ENCODE data around the gene YWHAG. TPM values are rescaled to one million over a fixed set of nuclear protein-coding genes. Genes with fewer than 3 reads are reported as not detected.

YWHAG gene
- total and polyA plus RNA-seq, 2 of the 13 experiments (the other 11 are each of a cell fraction or from before 2014, with no cell fraction given): 36.9 to 67.5 TPM

DNA sequence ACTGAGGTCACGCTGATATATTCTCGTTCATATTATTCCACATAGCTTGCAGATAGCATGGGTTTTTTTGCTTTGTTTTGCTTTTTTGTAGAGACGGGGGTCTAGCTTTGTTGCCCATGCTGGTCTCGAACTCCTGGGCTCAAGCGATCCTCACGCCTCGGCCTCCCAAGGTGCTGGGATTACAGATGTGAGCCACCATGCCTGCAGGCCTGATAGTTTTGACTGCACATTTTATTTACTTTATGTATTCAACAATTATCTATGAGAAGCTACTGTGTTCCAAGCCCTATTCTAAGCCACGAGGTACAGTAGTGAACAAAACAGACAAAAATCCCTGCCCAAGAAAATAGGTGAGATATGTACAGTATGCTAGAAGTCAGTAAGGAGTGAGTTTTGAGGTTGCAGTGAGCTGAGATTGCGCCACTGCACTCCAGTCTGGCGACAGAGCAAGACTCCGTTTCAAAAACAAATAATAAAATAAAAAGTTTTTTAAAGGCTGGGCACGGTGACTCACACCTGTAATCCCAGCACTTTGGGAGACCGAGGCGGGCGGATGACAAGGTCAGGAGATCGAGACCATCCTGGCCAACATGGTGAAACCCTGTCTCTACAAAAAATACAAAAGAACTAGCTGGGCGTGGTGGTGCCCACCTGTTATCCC lies 1.3 kb upstream of the YWHAG start (continued):
- TF ChIP-seq SETDB1 (CRISPR knock-in tag; IDR thresholded peaks at IDR 0.05; ENCODE audit: borderline replicate concordance): no peak
- no peak for TF ChIP-seq SP1 (IDR thresholded peaks at IDR 0.05)
- no peak for TF ChIP-seq SP1 (CRISPR knock-in tag; IDR thresholded peaks at IDR 0.05)
- no peak for TF ChIP-seq HMG20B (CRISPR knock-in tag; conservative IDR thresholded peaks at IDR 0.05)
- no peak for TF ChIP-seq HOXD1 (CRISPR knock-in tag; IDR thresholded peaks at IDR 0.05)
- no peak for TF ChIP-seq TAF1 (CRISPR knock-in tag; IDR thresholded peaks at IDR 0.05)
- no peak for TF ChIP-seq RBFOX2 (IDR thresholded peaks at IDR 0.05; ENCODE audit: low read depth, low read length)
- no peak for TF ChIP-seq ZNF713 (CRISPR knock-in tag; IDR thresholded peaks at IDR 0.05)
- TF ChIP-seq, protein P1, sequence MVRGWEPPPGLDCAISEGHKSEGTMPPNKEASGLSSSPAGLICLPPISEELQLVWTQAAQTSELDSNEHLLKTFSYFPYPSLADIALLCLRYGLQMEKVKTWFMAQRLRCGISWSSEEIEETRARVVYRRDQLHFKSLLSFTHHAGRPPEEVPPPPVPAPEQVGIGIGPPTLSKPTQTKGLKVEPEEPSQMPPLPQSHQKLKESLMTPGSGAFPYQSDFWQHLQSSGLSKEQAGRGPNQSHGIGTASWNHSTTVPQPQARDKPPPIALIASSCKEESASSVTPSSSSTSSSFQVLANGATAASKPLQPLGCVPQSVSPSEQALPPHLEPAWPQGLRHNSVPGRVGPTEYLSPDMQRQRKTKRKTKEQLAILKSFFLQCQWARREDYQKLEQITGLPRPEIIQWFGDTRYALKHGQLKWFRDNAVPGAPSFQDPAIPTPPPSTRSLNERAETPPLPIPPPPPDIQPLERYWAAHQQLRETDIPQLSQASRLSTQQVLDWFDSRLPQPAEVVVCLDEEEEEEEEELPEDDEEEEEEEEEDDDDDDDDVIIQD (CRISPR knock-in tag; IDR thresholded peaks at IDR 0.05; ENCODE audit: low read depth): no peak
- TF ChIP-seq CHD4 (IDR thresholded peaks at IDR 0.05; ENCODE audit: borderline replicate concordance, low read length): peak; percentile 72; the same call in 1 of the 2 replicates
- TF ChIP-seq THAP11 (CRISPR knock-in tag; IDR thresholded peaks at IDR 0.05): 0 out of 2 replicates have a peak, but pooled peaks have one; percentile 14
- TF ChIP-seq CEBPG (CRISPR knock-in tag; IDR thresholded peaks at IDR 0.05): peak; percentile 86
- no peak for TF ChIP-seq SKI (IDR thresholded peaks at IDR 0.05; ENCODE audit: partially characterized antibody)
- TF ChIP-seq GATAD1 (CRISPR knock-in tag; IDR thresholded peaks at IDR 0.05): no peak
- TF ChIP-seq, protein P2, sequence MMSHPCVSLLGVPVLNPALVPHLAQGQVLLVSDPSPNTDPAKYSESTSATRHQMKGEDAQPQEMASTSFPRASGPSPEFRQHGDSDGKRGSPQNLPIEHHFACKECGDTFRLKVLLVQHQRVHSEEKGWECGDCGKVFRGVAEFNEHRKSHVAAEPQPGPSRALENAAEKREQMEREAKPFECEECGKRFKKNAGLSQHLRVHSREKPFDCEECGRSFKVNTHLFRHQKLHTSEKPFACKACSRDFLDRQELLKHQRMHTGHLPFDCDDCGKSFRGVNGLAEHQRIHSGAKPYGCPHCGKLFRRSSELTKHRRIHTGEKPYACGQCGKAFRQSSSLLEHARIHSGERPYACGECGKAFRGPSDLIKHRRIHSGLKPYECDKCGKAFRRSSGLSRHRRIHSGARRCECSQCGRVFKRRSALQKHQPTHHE (CRISPR knock-in tag; IDR thresholded peaks at IDR 0.05; ENCODE audit: borderline replicate concordance): no peak
- no peak for TF ChIP-seq ZNF160 (CRISPR knock-in tag; IDR thresholded peaks at IDR 0.05)
- 0 out of 2 replicates have a peak, but pooled peaks have one; percentile 32 for TF ChIP-seq TBX2 (CRISPR knock-in tag; IDR thresholded peaks at IDR 0.05; ENCODE audit: borderline replicate concordance)
- no peak for TF ChIP-seq ZNF563 (CRISPR knock-in tag; IDR thresholded peaks at IDR 0.05)
- no peak for TF ChIP-seq FOXK2 (IDR thresholded peaks at IDR 0.05)
- TF ChIP-seq ZNF703 (CRISPR knock-in tag; IDR thresholded peaks at IDR 0.05; ENCODE audit: borderline replicate concordance): no peak
- no peak for TF ChIP-seq TARDBP (CRISPR knock-in tag; IDR thresholded peaks at IDR 0.05)
- no peak for TF ChIP-seq ZNF484 (CRISPR knock-in tag; IDR thresholded peaks at IDR 0.05; ENCODE audit: borderline replicate concordance, low read depth)
- TF ChIP-seq PHF5A (CRISPR knock-in tag; IDR thresholded peaks at IDR 0.05; ENCODE audit: low read depth, unreplicated experiment): no peak
- no peak for TF ChIP-seq PHF21A (CRISPR knock-in tag; IDR thresholded peaks at IDR 0.05)
- no peak for TF ChIP-seq ARNTL (CRISPR knock-in tag; IDR thresholded peaks at IDR 0.05)
- TF ChIP-seq ZNF317 (CRISPR knock-in tag; IDR thresholded peaks at IDR 0.05): no peak
- TF ChIP-seq, protein P3, sequence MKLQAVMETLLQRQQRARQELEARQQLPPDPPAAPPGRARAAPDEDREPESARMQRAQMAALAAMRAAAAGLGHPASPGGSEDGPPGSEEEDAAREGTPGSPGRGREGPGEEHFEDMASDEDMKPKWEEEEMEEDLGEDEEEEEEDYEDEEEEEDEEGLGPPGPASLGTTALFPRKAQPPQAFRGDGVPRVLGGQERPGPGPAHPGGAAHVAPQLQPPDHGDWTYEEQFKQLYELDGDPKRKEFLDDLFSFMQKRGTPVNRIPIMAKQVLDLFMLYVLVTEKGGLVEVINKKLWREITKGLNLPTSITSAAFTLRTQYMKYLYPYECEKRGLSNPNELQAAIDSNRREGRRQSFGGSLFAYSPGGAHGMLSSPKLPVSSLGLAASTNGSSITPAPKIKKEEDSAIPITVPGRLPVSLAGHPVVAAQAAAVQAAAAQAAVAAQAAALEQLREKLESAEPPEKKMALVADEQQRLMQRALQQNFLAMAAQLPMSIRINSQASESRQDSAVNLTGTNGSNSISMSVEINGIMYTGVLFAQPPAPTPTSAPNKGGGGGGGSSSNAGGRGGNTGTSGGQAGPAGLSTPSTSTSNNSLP (IDR thresholded peaks at IDR 0.05; ENCODE audit: low read depth, low read length): no peak
- peak; percentile 25; the same call in 1 of the 2 replicates for TF ChIP-seq RCOR2 (CRISPR knock-in tag; IDR thresholded peaks at IDR 0.05)
- TF ChIP-seq SNRNP70 (IDR thresholded peaks at IDR 0.05; ENCODE audit: low read depth, low read length): no peak
